ENCODE data around the gene SRBD1.
A peak's percentile ranks its signal among the peaks of the same experiment; 100 is the strongest.

The SRBD1 gene

DNA sequence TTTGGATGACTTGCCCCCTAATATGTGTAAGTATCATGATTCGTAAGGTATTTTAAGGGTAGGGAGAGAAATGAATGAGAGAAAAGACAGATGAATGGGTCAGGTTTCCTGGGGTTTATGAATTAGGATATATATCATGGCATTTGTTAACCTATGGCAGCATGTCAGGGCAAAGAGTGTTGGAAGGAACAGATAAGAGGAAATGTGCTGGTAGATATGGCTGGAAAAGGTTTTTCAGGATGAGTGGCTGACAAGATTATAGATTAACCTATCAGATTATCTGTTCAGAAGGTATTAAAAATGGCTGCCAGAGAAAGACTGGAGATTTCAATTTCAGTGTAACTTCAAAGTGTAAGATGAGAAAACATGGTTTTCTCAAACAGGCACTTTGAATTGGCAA is 67.8 kb downstream of the SRBD1 start:
- no peak for DNase-seq

GRCh38 chr2:45542013-45542412 is 69.1 kb downstream of the SRBD1 start:
- no peak for DNase-seq

DNA sequence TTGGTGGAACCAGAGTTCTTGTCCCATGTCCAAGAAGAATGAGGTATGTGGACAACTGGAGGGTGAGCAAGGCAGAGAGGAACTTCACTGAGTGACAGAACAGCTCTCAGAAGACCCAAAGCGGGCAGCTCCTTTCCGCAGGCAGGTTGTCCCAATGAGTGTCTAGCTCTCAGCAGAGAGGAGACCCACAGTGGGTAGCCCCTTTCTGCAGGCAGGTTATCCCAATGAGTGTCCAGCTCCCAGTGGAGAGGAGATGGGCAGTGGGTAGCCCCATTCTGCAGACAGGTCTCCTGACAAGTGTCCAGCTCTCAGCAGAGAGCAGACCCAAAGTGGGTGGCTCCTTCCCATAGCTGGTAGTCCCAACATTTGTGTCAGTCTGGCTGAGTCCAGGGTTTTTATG is 69.6 kb downstream of the SRBD1 start:
- no peak for DNase-seq

DNA sequence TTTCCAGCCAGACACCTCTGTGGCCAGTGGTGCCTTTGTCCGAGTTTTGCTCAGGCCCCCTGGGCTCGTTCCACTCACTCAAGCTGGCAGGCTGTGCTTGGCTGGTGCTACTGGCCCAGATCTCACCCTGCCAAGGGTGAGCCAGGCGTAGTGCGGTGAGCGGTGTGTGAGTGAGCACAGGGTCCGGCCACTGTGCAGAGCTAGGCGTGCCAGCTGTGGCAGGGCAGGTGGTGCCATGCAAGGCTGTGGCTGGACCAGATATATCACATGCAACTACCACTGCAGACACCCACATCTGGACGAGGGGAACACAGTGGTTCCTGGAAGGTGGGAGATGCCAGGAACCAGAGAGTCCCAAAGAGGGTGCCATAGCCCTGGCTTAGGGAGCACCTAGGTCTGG is 70.1 kb downstream of the SRBD1 start:
- no peak for DNase-seq

DNA sequence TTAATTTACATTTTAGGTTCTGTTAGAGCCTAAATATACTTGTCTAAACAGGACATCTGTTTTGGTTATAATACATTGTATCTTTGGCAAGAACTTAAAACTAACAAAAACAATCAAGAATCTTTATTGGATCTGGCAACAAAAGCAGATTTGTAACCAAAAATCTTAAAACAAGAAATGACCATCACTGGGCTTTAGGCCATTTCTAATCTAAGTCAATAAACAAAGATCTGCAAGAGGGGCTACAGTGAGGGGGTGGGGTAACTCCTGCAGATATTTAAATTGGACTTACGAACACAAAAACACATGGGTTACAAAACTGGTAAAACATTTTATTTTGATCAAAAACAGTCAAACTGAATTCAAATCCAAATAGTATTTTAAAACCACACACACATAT is 77.3 kb downstream of the SRBD1 start:
- no peak for DNase-seq

GRCh38 chr2:45532181-45532580 is 78.9 kb downstream of the SRBD1 start:
- peak; percentile 92 for DNase-seq

DNA sequence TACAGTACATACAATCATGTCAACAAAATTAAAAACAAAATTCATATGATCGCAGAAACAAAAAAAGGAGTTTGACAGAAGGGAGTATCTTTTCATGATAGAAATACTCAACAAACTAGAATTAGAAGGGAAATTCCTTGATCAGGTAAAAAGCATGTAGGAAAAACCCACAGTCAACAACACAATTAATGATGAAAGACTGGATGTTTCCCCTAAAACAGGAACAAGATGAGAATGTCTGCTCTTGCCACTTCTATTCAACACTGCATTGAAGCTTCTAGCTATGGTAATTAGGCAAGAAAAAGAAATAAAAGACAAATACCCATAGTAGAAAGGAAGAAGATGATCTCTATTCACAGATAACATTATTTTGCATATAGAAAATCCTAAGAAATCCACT is 87.1 kb downstream of the SRBD1 start:
- no peak for DNase-seq

GRCh38 chr2:45518546-45518945 is 92.5 kb downstream of the SRBD1 start:
- DNase-seq, result no peak

DNA sequence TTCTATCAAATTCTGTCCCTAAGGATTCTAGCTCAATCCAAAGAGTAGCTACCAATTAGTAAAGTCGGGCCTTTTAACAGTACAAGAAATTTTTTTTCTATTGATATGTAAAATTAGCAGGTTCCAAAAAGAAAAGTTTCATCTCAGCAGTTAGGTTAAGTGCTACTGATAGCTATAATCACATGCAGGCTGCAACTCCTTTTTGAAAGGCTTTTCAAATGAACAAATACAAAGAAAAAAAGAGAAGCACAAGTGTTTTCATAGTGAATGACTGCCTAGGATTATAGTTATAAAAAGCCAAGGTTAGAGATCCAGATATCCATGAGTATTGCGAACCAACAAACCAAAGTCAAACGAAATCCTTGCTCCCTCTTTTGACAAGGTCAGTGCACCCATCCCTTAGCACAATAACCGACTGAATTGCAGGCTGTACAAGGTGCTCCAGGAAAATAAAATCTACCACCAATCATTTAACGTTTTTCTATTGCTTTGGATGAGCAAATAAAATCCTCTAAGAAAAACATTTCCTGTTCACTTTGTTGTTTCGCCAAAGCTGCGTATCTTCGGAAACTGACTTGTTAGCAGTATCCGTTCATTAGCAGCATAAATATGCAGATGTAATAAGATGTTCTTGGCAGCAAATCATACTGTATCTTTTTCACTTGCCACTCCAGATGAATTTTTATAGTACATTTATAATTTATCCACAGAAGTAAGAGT is 100.2 kb downstream of the SRBD1 start:
- no peak for DNase-seq

DNA sequence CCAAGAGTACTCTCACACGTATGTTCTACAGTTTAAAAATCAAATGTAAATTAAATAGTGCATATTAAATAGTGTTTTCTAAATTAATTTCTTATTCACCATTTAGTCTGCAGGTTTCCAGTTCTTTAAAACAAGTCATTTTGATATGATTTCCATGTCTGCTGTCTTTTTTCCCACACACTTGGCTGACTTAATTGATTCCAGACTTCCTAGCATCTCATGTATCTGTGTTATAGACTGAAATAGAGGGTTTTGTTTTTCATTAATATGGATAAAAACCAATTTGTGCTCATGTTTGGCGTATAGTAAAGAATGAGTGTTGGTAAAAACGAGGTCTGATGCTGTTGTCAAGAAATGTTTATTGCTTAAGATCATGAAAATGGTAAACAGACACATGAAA is 104.3 kb downstream of the SRBD1 start:
- DNase-seq, result no peak

- DNase-seq, result no peak
These were observed 105.9 kb downstream of the SRBD1 start for GRCh38 chr2:45505138-45505537.

- no peak for DNase-seq
These were observed 112.2 kb downstream of the SRBD1 start for GRCh38 chr2:45498661-45499550.

- DNase-seq, result no peak
These were observed 113.7 kb downstream of the SRBD1 start for GRCh38 chr2:45497355-45497754.

- no peak for DNase-seq
These were observed 114.2 kb downstream of the SRBD1 start for GRCh38 chr2:45496869-45497268.

- DNase-seq, result no peak
These were observed 116.1 kb downstream of the SRBD1 start for GRCh38 chr2:45494978-45495293.

- peak; percentile 75 for DNase-seq
These were observed 116.6 kb downstream of the SRBD1 start for GRCh38 chr2:45494275-45494977.

- DNase-seq, result no peak
These were observed 126.1 kb downstream of the SRBD1 start for GRCh38 chr2:45484965-45485364.

DNA sequence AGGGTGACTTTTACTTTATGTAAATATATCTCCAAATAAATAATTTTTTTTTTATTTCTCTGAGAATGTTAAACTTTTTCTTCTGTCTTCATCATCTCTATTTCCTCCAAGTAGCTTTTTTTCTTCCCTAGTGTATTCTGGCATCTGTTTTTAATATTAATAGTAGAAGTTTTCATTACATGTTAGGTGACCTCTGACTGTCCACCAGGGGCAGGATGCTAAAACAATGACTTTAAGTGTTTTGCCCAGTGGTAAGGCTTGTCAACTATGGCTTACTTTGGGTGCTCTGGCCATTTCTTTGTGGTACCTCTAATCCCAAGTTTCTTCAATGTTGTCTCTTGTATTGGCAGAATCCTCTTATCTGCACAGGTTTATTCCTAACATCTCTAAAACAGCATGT is 127.1 kb downstream of the SRBD1 start:
- no peak for DNase-seq

DNA sequence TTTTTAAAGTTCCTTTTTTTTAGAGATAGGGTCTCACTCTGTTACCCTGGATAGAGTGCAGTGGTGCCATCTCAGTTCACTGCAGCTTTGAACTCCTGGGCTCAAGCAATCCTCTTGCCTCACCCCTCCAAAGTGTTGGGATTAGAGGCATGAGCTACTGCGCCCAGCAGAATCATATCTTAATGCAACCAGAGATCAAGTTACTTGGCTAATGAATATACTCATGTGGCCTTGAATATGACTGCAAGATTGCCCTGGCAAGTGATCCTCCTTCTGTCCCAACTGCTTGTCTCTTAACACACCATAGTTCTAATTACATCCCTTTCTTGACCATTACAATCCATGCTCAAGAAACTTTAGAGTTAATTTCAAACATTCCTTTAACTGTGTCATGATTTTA is 133.5 kb downstream of the SRBD1 start:
- no peak for DNase-seq

DNA sequence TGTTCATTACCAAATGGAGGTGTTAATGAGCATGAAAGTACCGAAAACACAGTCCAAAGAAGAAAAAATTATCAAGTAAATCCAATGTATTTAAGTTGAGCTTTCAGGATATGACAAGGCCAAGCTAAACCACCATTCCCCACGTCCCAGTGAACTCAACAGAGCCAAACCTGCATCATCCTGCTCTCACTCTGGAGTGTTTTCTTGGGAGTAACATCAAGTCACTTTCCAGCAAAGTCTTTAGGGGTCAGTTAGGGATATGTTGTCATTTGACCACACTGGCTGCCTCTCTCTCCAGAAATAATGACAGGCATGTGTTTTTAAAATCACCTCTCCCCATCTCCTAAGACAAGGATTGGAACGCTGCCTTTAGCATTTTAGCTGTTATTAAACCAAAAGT is 140.5 kb downstream of the SRBD1 start:
- no peak for DNase-seq

- no peak for DNase-seq
These were observed 141.6 kb downstream of the SRBD1 start for GRCh38 chr2:45469314-45470099.

- DNase-seq, result no peak
These were observed 142.8 kb downstream of the SRBD1 start for GRCh38 chr2:45468279-45468678.

DNA sequence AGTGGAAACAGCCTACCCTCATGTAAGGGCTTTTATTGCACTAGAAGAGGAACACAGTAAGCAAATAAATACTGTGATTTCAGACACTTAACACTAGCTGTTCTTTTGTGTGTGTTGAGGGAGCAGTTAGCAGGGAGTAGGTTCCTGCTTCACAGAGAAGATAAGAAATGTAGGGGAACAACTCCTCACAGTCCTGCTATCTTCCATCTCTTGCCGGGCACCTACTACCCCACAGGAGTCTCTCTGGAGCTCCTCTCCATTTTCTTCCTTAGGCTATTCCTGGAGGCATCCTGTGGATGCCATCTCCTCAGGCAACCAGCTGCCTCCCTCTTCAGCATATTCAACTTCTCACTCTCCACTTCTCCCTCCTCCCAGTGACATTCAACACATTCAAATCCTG is 145.0 kb downstream of the SRBD1 start:
- no peak for DNase-seq
